Testis (tissue), 3 donors: ENCODE results near the gene ID3. TPM values are rescaled to one million over a fixed set of nuclear protein-coding genes. Genes with fewer than 3 reads are reported as not detected.

Source experiments
- DNase-seq: peaks from one replicate; pipeline ENCODE4 v3.0.0-alpha.2; 2019
- H3K27ac ChIP-seq, 2 donors: fragments of 200-600 bp; sonication (generic); one replicate each; pipeline ENCODE4 v1.5.1; 2019
- H3K27me3 ChIP-seq: fragments of 200-600 bp; sonication (generic); one replicate; pipeline ENCODE4 v1.5.1; 2019
- H3K36me3 ChIP-seq: fragments of 200-600 bp; sonication (generic); one replicate; pipeline ENCODE4 v1.5.1; 2017; ENCODE audit warnings: low read depth; ENCODE audit errors: missing control alignments
- H3K4me1 ChIP-seq: fragments of 200-600 bp; sonication (generic); one replicate; pipeline ENCODE4 v1.5.1; 2019
- H3K4me3 ChIP-seq, 2 donors: fragments of 200-600 bp; sonication (generic); one replicate each; pipeline ENCODE4 v1.5.1; 2017 to 2019
- H3K9me3 ChIP-seq: fragments of 200-600 bp; sonication (generic); one replicate; pipeline ENCODE4 v1.5.1; 2017
- POLR2A ChIP-seq: fragments of 450-650 bp; IDR thresholded peaks from one replicate; pipeline ENCODE4 v1.6.1; 2017; ENCODE audit warnings: antibody characterized with exemption, mild to moderate bottlenecking, moderate library complexity
- WGBS, 2 donors: methylation state at CpG; one replicate each; pipeline ENCODE4 v1.1.5; 2018; 5-methylcytosine and 5-hydroxymethylcytosine counted together
- intact Hi-C: fragments of 100-400 bp; cut with DNase I; formaldehyde crosslinking; loops from one replicate; pipeline ENCODE4 v1.15.1; 2023; ENCODE audit warnings: low total_unique reads
- polyA plus RNA-seq: library from polyadenylated mRNA; stranded (reverse); fragments of 350-450 nt; fragmentation: Illumina TruSeq; extraction: RNeasy Lipid Tissue Mini Kit (QIAGEN cat#74804); gene quantifications from one replicate; pipeline ENCODE4 v1.2.3, GENCODE V29; 2014; ENCODE audit warnings: low read depth, low replicate concordance; ENCODE audit not compliant: insufficient read depth
- total RNA-seq, 2 donors: library from RNA; depleted of rRNA; stranded (reverse); fragments of >200 nt; gene quantifications; one replicate each; pipeline ENCODE4 v1.2.3, GENCODE V29; 2016
- TF ChIP-seq, protein P1 (sequence below), 3 experiments: fragments of 450-650 bp in 2 of 3; fragments of 200-600 bp in 1 of 3; sonication (generic) in 1 of 3; IDR thresholded peaks; one replicate each; pipeline ENCODE4 v1.5.1; 2016 to 2019; ENCODE audit warnings: antibody characterized with exemption in 3 of 3, mild to moderate bottlenecking in 2 of 3, moderate library complexity in 1 of 3

Gene ID3
- total and polyA plus RNA-seq, 3 donors from 2014 or later: 24.5 to 34.5 (median 27.2) TPM

GRCh38 chr1:23554481-23555269 lies 4.6 kb downstream of the ID3 start:
- no peaks in the 10 kb centered on the region for H3K36me3 ChIP-seq
- H3K27ac ChIP-seq: peak overlapping the region; percentile 77 to 88
- no peaks in the 10 kb centered on the region for H3K27me3 ChIP-seq
- TF ChIP-seq, protein P1, sequence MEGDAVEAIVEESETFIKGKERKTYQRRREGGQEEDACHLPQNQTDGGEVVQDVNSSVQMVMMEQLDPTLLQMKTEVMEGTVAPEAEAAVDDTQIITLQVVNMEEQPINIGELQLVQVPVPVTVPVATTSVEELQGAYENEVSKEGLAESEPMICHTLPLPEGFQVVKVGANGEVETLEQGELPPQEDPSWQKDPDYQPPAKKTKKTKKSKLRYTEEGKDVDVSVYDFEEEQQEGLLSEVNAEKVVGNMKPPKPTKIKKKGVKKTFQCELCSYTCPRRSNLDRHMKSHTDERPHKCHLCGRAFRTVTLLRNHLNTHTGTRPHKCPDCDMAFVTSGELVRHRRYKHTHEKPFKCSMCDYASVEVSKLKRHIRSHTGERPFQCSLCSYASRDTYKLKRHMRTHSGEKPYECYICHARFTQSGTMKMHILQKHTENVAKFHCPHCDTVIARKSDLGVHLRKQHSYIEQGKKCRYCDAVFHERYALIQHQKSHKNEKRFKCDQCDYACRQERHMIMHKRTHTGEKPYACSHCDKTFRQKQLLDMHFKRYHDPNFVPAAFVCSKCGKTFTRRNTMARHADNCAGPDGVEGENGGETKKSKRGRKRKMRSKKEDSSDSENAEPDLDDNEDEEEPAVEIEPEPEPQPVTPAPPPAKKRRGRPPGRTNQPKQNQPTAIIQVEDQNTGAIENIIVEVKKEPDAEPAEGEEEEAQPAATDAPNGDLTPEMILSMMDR (IDR thresholded peaks at IDR 0.05): peak in 1 of 3 experiments; percentile 14
- no peak for TF ChIP-seq POLR2A
- 1 to 2% methylated on average over 34 to 55 of the region's 81 CpGs for WGBS, 2 donors
- intact Hi-C loops: no loop called here
- peak; percentile 82 for DNase-seq
- peak overlapping the region; percentile 51 to 59 for H3K4me3 ChIP-seq
- H3K9me3 ChIP-seq: no peaks in the 10 kb centered on the region
- peaks cover 12% of the 10 kb centered on the region for H3K4me1 ChIP-seq

DNA sequence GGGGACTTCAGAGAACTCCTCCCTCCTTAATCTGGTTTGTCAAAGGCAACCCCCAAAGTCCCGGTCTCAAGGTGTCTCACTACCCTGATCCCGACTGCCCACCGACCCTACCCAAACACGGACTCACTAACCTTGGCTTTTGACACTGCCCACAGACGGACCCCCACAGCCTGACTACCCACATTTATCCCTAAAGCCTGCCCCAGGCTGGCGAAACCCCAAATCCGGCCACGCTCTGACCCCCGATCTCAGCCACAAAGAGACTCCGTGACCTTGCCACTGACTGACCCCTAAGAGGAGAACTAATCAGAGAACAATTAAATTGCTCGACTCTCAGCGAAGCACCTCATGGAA lies 5.2 kb downstream of the ID3 start:
- DNase-seq: no peak
- TF ChIP-seq, protein P1 (IDR thresholded peaks at IDR 0.05): no peak
- no peak for TF ChIP-seq POLR2A
- 20 to 35% methylated on average over 2 to 12 of the region's 12 CpGs for WGBS, 2 donors
- intact Hi-C loops: no loop called here
- H3K36me3 ChIP-seq: no peaks in the 10 kb centered on the region
- no peaks in the 10 kb centered on the region for H3K27me3 ChIP-seq
- peak overlapping the region; percentile 77 to 88 for H3K27ac ChIP-seq
- H3K4me3 ChIP-seq: peak overlapping the region; percentile 51 to 59
- H3K9me3 ChIP-seq: no peaks in the 10 kb centered on the region
- peaks cover 12% of the 10 kb centered on the region for H3K4me1 ChIP-seq

- no peaks in the 10 kb centered on the region for H3K36me3 ChIP-seq
- DNase-seq: no peak
- H3K27me3 ChIP-seq: no peaks in the 10 kb centered on the region
- WGBS, 2 donors: 55 to 62% methylated on average over 14 to 21 of the region's 21 CpGs
- H3K4me1 ChIP-seq: peaks cover 12% of the 10 kb centered on the region
- intact Hi-C loops: no loop called here
- TF ChIP-seq, protein P1 (IDR thresholded peaks at IDR 0.05): no peak
- TF ChIP-seq POLR2A: no peak
- peak overlapping the region in 1 of 2 donors; percentile 77 for H3K27ac ChIP-seq
- H3K9me3 ChIP-seq: no peaks in the 10 kb centered on the region
- peak overlapping the region in 1 of 2 donors; percentile 59 for H3K4me3 ChIP-seq
Measured at GRCh38 chr1:23553231-23554126, 5.8 kb downstream of the ID3 start.

GRCh38 chr1:23551849-23552248 lies 7.5 kb downstream of the ID3 start:
- WGBS, 2 donors: 56 to 81% methylated on average over 4 of the region's 4 CpGs
- TF ChIP-seq, protein P1 (IDR thresholded peaks at IDR 0.05): no peak
- no peak for TF ChIP-seq POLR2A
- DNase-seq: no peak

More at GRCh38 chr1:23551849-23552248, 7.5 kb downstream of the ID3 start:
- Histone ChIP-seq H3K36me3 (no peaks in the 10 kb centered on the region), H3K9me3 (no peaks in the 10 kb centered on the region), H3K4me3 (no peak overlapping the region), H3K27me3 (no peaks in the 10 kb centered on the region), H3K4me1 (peaks cover 12% of the 10 kb centered on the region), H3K27ac (no peak overlapping the region)
- intact Hi-C loops: no loop called here
